B cell (primary cell): ENCODE measurements around the gene FNDC10. TPM values are rescaled to one million over a fixed set of nuclear protein-coding genes. Genes with fewer than 3 reads are reported as not detected.

ENCODE experiments used
- ATAC-seq: fragments of 200-7000 bp; cut with Tn5 transposase; one replicate; pipeline ENCODE4 v1.10.0; 2021; ENCODE audit warnings: low read depth, mild to moderate bottlenecking, moderate number of reproducible peaks, moderate library complexity
- CTCF ChIA-PET: fragments of 350-600 bp; sonication (Branson Sonifier 250); formaldehyde crosslinking; loops from one replicate; lab custom pipeline; 2021; ENCODE audit warnings: antibody characterized with exemption, inconsistent platforms; lab: Charles Lee
- POLR2A ChIA-PET: fragments of 350-600 bp; sonication (Branson Sonifier 250); formaldehyde crosslinking; loops from one replicate; lab custom pipeline; 2021; ENCODE audit warnings: antibody characterized with exemption; lab: Charles Lee
- DNase-seq: peaks from one replicate; pipeline ENCODE4 v3.0.0; 2013
- H2AFZ ChIP-seq: 2 replicates; pipeline ENCODE4 v1.6.1; 2012; ENCODE audit warnings: mild to moderate bottlenecking, low read depth, low read length; ENCODE audit not compliant: insufficient read depth, poor library complexity, severe bottlenecking
- H3K27ac ChIP-seq, 2 donors: 1 replicate in 1 of 2; 2 replicates in 1 of 2; pipeline ENCODE4 v1.5.1; 2012 to 2013; ENCODE audit warnings: low read length in 2 of 2, mild to moderate bottlenecking in 2 of 2, moderate library complexity in 1 of 2
- H3K27me3 ChIP-seq, 4 experiments: fragments of 200-600 bp in 1 of 4; sonication (generic) in 1 of 4; replicated peaks in 1 of 4; 1 replicate in 2 of 4; 2 replicates in 2 of 4; pipeline versions ENCODE4 v1.6.1 to v1.7.0; 2013 to 2016; ENCODE audit warnings: low read length in 3 of 4, mild to moderate bottlenecking in 2 of 4, mixed read lengths in 1 of 4, moderate library complexity in 1 of 4; ENCODE audit not compliant: insufficient read depth in 4 of 4, control insufficient read depth in 3 of 4; ENCODE audit errors: control extremely low read depth in 1 of 4
- H3K36me3 ChIP-seq, 2 experiments: replicated peaks in 1 of 2; 1 replicate in 1 of 2; 2 replicates in 1 of 2; pipeline versions ENCODE4 v1.6.1 to v1.7.1; 2013; ENCODE audit warnings: low read length in 1 of 2; ENCODE audit not compliant: insufficient read depth in 2 of 2, control insufficient read depth in 1 of 2; ENCODE audit errors: control extremely low read depth in 1 of 2, extremely low read depth in 1 of 2
- H3K4me1 ChIP-seq, 2 donors: fragments of 200-600 bp in 1 of 2; sonication (generic) in 1 of 2; 1 replicate in 1 of 2; 2 replicates in 1 of 2; pipeline versions ENCODE4 v1.5.1 to v1.6.1; 2013 to 2017; ENCODE audit warnings: low read length in 2 of 2; ENCODE audit not compliant: control insufficient read depth in 2 of 2, insufficient read depth in 2 of 2
- H3K4me2 ChIP-seq: replicated peaks from 2 replicates; pipeline ENCODE3; 2012; ENCODE audit warnings: mild to moderate bottlenecking, low read depth, low read length; ENCODE audit not compliant: poor library complexity, severe bottlenecking
- H3K4me3 ChIP-seq, 5 experiments: fragments of 200-600 bp in 1 of 5; sonication (generic) in 1 of 5; 1 replicate in 3 of 5; 2 replicates in 2 of 5; pipeline versions ENCODE4 v1.5.1 to v1.7.0; 2011 to 2016; ENCODE audit warnings: low read length in 4 of 5, mild to moderate bottlenecking in 4 of 5, low read depth in 2 of 5, control low read depth in 1 of 5, moderate library complexity in 1 of 5; ENCODE audit not compliant: insufficient read depth in 1 of 5; ENCODE audit errors: control extremely low read depth in 1 of 5, extremely low read depth in 1 of 5
- H3K79me2 ChIP-seq: fragments of 200-600 bp; sonication (generic); one replicate; pipeline ENCODE4 v1.6.0; 2016; ENCODE audit warnings: low read length; ENCODE audit not compliant: control insufficient read depth, insufficient read depth
- H3K9ac ChIP-seq: fragments of 200-600 bp; sonication (generic); 2 replicates; pipeline ENCODE4 v1.6.1; 2017; ENCODE audit warnings: mild to moderate bottlenecking, low read length, moderate library complexity
- H3K9me3 ChIP-seq, 3 donors: one replicate each; pipeline versions ENCODE4 v1.6.1 to v1.7.1; 2013; ENCODE audit warnings: low read length in 2 of 3; ENCODE audit not compliant: control insufficient read depth in 2 of 3, insufficient read depth in 1 of 3; ENCODE audit errors: control extremely low read depth in 1 of 3
- H4K20me1 ChIP-seq: 2 replicates; pipeline ENCODE4 v1.6.0; 2012; ENCODE audit warnings: mild to moderate bottlenecking, low read length; ENCODE audit not compliant: insufficient read depth, control insufficient read depth, poor library complexity, severe bottlenecking
- H3K27ac Mint-ChIP-seq: one replicate; pipeline ENCODE4 v1.8.0; 2021; ENCODE audit warnings: mixed read lengths
- H3K27me3 Mint-ChIP-seq: one replicate; pipeline ENCODE4 v1.8.0; 2021; ENCODE audit warnings: mixed read lengths
- H3K4me1 Mint-ChIP-seq: one replicate; pipeline ENCODE4 v1.8.0; 2021; ENCODE audit warnings: mixed read lengths
- H3K4me3 Mint-ChIP-seq: one replicate; pipeline ENCODE4 v1.8.0; 2021; ENCODE audit warnings: mixed read lengths
- H3K9me3 Mint-ChIP-seq: one replicate; pipeline ENCODE4 v1.8.0; 2022; ENCODE audit warnings: mixed read lengths; ENCODE audit not compliant: insufficient read depth
- EZH2 ChIP-seq: IDR thresholded peaks from 2 replicates; pipeline ENCODE4 v1.6.1; 2012; ENCODE audit warnings: borderline replicate concordance, low read depth, mild to moderate bottlenecking, moderate library complexity, low read length; ENCODE audit not compliant: insufficient read depth, poor library complexity, severe bottlenecking
- WGBS: methylation state at CpG from one replicate; pipeline ENCODE4 v1.1.5; 2013; ENCODE audit warnings: missing lambda C conversion rate; ENCODE audit not compliant: insufficient coverage; 5-methylcytosine and 5-hydroxymethylcytosine counted together
- intact Hi-C: fragments of 100-400 bp; cut with micrococcal nuclease; formaldehyde crosslinking; loops from one replicate; pipeline ENCODE4 v1.10.0; 2022
- polyA plus RNA-seq: library from polyadenylated mRNA; depleted of rRNA; stranded (reverse); fragments of >200 nt; gene quantifications from 2 replicates; pipeline ENCODE4 v1.2.3, GENCODE V29; 2012
- total RNA-seq, 2 donors: library from RNA; stranded (reverse); fragments of 120-200 nt in 1 of 2; gene quantifications; 1 replicate in 1 of 2; 2 replicates in 1 of 2; pipeline versions ENCODE4 v1.2.3 to v1.2.4, GENCODE V29; 2013 to 2022
- TF ChIP-seq, protein P1 (sequence below): fragments of 200-600 bp; IDR thresholded peaks from one replicate; pipeline ENCODE4 v1.8.0; 2022; ENCODE audit warnings: antibody characterized with exemption, mild to moderate bottlenecking

The FNDC10 gene
- total and polyA plus RNA-seq, 2 donors (not counting 1 experiment from before 2014, with no cell fraction given), result 1.4 TPM

DNA sequence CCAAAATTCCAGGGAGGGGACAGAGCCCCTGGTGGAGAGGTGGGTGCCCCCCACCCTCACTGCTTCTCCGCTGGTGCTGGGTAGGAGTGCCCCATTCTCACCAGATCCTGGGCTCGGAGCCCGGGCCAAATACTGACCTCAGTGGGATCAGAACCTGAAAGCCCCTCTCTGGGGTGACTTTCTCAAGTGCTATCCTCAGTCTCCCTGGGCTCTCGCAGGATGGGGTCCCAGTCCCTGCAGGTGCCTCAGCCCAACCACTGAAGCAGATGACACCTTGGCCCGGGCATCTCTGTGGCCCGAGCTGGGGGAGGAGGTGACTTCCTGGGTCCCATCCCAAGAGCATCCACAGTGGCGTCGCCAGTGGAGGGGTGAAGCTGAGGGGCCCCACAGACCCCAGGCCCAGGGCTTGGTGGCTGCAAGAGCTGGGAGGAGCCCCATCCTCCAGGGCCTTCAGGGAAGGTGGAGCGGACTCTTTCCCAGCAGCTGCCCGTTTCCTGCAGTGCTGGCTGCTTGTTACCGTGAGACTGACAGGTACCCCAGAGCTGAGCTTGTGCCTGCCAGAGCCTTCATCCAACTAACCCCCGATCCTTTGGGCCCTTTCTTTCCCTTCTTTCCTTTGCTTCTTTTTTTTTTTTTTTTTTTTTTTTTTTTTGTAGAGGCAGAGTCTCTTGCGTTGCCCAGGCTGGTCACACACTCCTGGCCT lies 3.9 kb upstream of the FNDC10 start:
- 85% methylated on average over 10 of the region's 13 CpGs for WGBS
- H3K9ac ChIP-seq, result no peak overlapping the region
- CTCF ChIA-PET, result no interaction called here

More for the DNA sequence above, 3.9 kb upstream of the FNDC10 start:
- Histone ChIP-seq H3K27ac (no peak overlapping the region), H4K20me1 (no peaks in the 10 kb centered on the region), H3K27me3 (peaks cover 0 to 17% (median 3%) of the 10 kb centered on the region in 4 experiments), H3K79me2 (no peaks in the 10 kb centered on the region), H2AFZ (no peak overlapping the region), H3K36me3 (no peaks in the 10 kb centered on the region), H3K4me2 (no peak overlapping the region), H3K4me1 (peaks cover 27 to 37% of the 10 kb centered on the region in 2 donors), H3K4me3 (no peak overlapping the region), H3K9me3 (no peaks in the 10 kb centered on the region)
- POLR2A ChIA-PET, result interaction anchor here (0.5 to 0.8 kb wide), 2 partner anchors 11 to 20 kb away, joined by 3 to 10 read pairs; partner anchors contain the start of gene MIB2
- ATAC-seq (no peak), DNase-seq (peak; percentile 10)
- Mint-ChIP-seq H3K27ac (no peak overlapping the region), H3K4me3 (no peak overlapping the region), H3K27me3 (peaks cover 3% of the 10 kb centered on the region), H3K4me1 (peaks cover 31% of the 10 kb centered on the region), H3K9me3 (no peaks in the 10 kb centered on the region)
- TF ChIP-seq EZH2, result no peak
- TF ChIP-seq, protein P1, sequence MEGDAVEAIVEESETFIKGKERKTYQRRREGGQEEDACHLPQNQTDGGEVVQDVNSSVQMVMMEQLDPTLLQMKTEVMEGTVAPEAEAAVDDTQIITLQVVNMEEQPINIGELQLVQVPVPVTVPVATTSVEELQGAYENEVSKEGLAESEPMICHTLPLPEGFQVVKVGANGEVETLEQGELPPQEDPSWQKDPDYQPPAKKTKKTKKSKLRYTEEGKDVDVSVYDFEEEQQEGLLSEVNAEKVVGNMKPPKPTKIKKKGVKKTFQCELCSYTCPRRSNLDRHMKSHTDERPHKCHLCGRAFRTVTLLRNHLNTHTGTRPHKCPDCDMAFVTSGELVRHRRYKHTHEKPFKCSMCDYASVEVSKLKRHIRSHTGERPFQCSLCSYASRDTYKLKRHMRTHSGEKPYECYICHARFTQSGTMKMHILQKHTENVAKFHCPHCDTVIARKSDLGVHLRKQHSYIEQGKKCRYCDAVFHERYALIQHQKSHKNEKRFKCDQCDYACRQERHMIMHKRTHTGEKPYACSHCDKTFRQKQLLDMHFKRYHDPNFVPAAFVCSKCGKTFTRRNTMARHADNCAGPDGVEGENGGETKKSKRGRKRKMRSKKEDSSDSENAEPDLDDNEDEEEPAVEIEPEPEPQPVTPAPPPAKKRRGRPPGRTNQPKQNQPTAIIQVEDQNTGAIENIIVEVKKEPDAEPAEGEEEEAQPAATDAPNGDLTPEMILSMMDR, result no peak
- intact Hi-C loops, result no loop called here
